ENCODE measurements around the gene GNL1. TPM values are rescaled to one million over a fixed set of nuclear protein-coding genes. Genes with fewer than 3 reads are reported as not detected.
"Not testable (repeated sequence)": the region's sequence is repeated elsewhere in the genome, so short reads cannot be mapped to it uniquely, and the experiment has no call there.

Gene GNL1
- total RNA-seq, 1 experiment from 2014 or later: 94.1 TPM

- POLR2A ChIA-PET: no interaction called here
- TF ChIP-seq CTCF (IDR thresholded peaks at IDR 0.05; ENCODE audit: insufficient read depth in 1 of 2, low read depth in 1 of 2, low read length in 1 of 2, severe bottlenecking in 1 of 2, unreplicated experiment in 1 of 2): no peak
- BruUV-seq (replicated peaks): no TSS peak
- intact Hi-C loops (cut with micrococcal nuclease; ENCODE audit: unreplicated experiment): no loop called here
- Histone ChIP-seq H3K4me1 (no peaks in the 10 kb centered on the region), H3K27me3 (replicated peaks; ENCODE audit: control insufficient read depth, insufficient read depth, low read length) (no peaks in the 10 kb centered on the region), H3K9me3 (no peaks in the 10 kb centered on the region), H3K4me3 (ENCODE audit: low read depth, low read length) (no peak overlapping the region), H3K36me3 (ENCODE audit: control insufficient read depth, insufficient read depth, low read length) (no peaks in the 10 kb centered on the region)
- CTCF ChIA-PET: no interaction called here
- no peak for DNase-seq
- H3K27ac Mint-ChIP-seq (ENCODE audit: unreplicated experiment): no peak overlapping the region
- H3K4me1 Mint-ChIP-seq (ENCODE audit: low read depth, unreplicated experiment): no peaks in the 10 kb centered on the region
- H3K36me3 Mint-ChIP-seq (ENCODE audit: insufficient read depth, unreplicated experiment): no peaks in the 10 kb centered on the region
- H3K4me3 Mint-ChIP-seq (ENCODE audit: unreplicated experiment): no peak overlapping the region
- no peaks in the 10 kb centered on the region for H3K9me3 Mint-ChIP-seq (ENCODE audit: unreplicated experiment)
- H3K27me3 Mint-ChIP-seq (ENCODE audit: insufficient read depth, unreplicated experiment): no peaks in the 10 kb centered on the region
These were observed 55.6 kb downstream of the GNL1 start for GRCh38 chr6:30500421-30501355.

GRCh38 chr6:30498705-30499104, 57.6 kb downstream of the GNL1 start:
- H3K27me3 Mint-ChIP-seq (ENCODE audit: insufficient read depth, unreplicated experiment); H3K4me1 Mint-ChIP-seq (ENCODE audit: low read depth, unreplicated experiment); CTCF ChIA-PET; intact Hi-C loops (cut with micrococcal nuclease; ENCODE audit: unreplicated experiment); BruUV-seq (replicated peaks); H3K27ac Mint-ChIP-seq (ENCODE audit: unreplicated experiment); H3K36me3 Mint-ChIP-seq (ENCODE audit: insufficient read depth, unreplicated experiment); H3K36me3 ChIP-seq (ENCODE audit: control insufficient read depth, insufficient read depth, low read length); DNase-seq; H3K9me3 Mint-ChIP-seq (ENCODE audit: unreplicated experiment); H3K4me3 Mint-ChIP-seq (ENCODE audit: unreplicated experiment); POLR2A ChIA-PET; H3K4me3 ChIP-seq (ENCODE audit: low read depth, low read length); H3K4me1 ChIP-seq; H3K27me3 ChIP-seq (replicated peaks; ENCODE audit: control insufficient read depth, insufficient read depth, low read length); H3K9me3 ChIP-seq: not testable (repeated sequence)

GRCh38 chr6:30497714-30498113, 58.6 kb downstream of the GNL1 start:
- ChIA-PET CTCF (no interaction called here), POLR2A (no interaction called here)
- H3K9me3 Mint-ChIP-seq (ENCODE audit: unreplicated experiment): no peaks in the 10 kb centered on the region
- H3K4me1 Mint-ChIP-seq (ENCODE audit: low read depth, unreplicated experiment): no peaks in the 10 kb centered on the region
- no peaks in the 10 kb centered on the region; the same call in 1 of the 2 replicates for H3K36me3 ChIP-seq (ENCODE audit: control insufficient read depth, insufficient read depth, low read length)
- intact Hi-C loops (cut with micrococcal nuclease; ENCODE audit: unreplicated experiment): no loop called here
- no peaks in the 10 kb centered on the region for H3K27me3 Mint-ChIP-seq (ENCODE audit: insufficient read depth, unreplicated experiment)
- no peaks in the 10 kb centered on the region for H3K36me3 Mint-ChIP-seq (ENCODE audit: insufficient read depth, unreplicated experiment)
- H3K27ac Mint-ChIP-seq (ENCODE audit: unreplicated experiment): no peak overlapping the region
- TF ChIP-seq CTCF (IDR thresholded peaks at IDR 0.05; ENCODE audit: insufficient read depth in 1 of 2, low read depth in 1 of 2, low read length in 1 of 2, severe bottlenecking in 1 of 2, unreplicated experiment in 1 of 2): no peak
- H3K27me3 ChIP-seq (replicated peaks; ENCODE audit: control insufficient read depth, insufficient read depth, low read length): no peaks in the 10 kb centered on the region
- H3K4me3 Mint-ChIP-seq (ENCODE audit: unreplicated experiment): no peak overlapping the region
- no peak overlapping the region for H3K4me3 ChIP-seq (ENCODE audit: low read depth, low read length)
- DNase-seq: no peak
- no peaks in the 10 kb centered on the region for H3K9me3 ChIP-seq
- no TSS peak for BruUV-seq (replicated peaks)
- H3K4me1 ChIP-seq: no peaks in the 10 kb centered on the region

- CTCF ChIA-PET; H3K36me3 Mint-ChIP-seq (ENCODE audit: insufficient read depth, unreplicated experiment); H3K27me3 Mint-ChIP-seq (ENCODE audit: insufficient read depth, unreplicated experiment); DNase-seq; H3K27me3 ChIP-seq (replicated peaks; ENCODE audit: control insufficient read depth, insufficient read depth, low read length); H3K9me3 ChIP-seq; H3K27ac Mint-ChIP-seq (ENCODE audit: unreplicated experiment); POLR2A ChIA-PET; H3K9me3 Mint-ChIP-seq (ENCODE audit: unreplicated experiment); H3K4me1 Mint-ChIP-seq (ENCODE audit: low read depth, unreplicated experiment); H3K36me3 ChIP-seq (ENCODE audit: control insufficient read depth, insufficient read depth, low read length); intact Hi-C loops (cut with micrococcal nuclease; ENCODE audit: unreplicated experiment); BruUV-seq (replicated peaks); H3K4me3 ChIP-seq (ENCODE audit: low read depth, low read length); H3K4me3 Mint-ChIP-seq (ENCODE audit: unreplicated experiment); H3K4me1 ChIP-seq: not testable (repeated sequence)
These were observed 59.1 kb downstream of the GNL1 start for GRCh38 chr6:30497261-30497599.
